HFFc6 (cell line): ENCODE data around the gene FSTL5. TPM values are rescaled to one million over a fixed set of nuclear protein-coding genes. Genes with fewer than 3 reads are reported as not detected.
"Not testable (repeated sequence)": the region's sequence is repeated elsewhere in the genome, so short reads cannot be mapped to it uniquely, and the experiment has no call there.

ENCODE experiments used
- DNase-seq: peaks from one replicate; pipeline ENCODE4 v3.0.0-alpha.2; 2018
- H3K27ac Mint-ChIP-seq: 2 replicates; pipeline ENCODE4 v1.8.0; 2020; ENCODE audit warnings: mild to moderate bottlenecking, mixed read lengths
- H3K27me3 Mint-ChIP-seq: 2 replicates; pipeline ENCODE4 v1.8.0; 2021; ENCODE audit warnings: mild to moderate bottlenecking, moderate library complexity, mixed read lengths; ENCODE audit not compliant: insufficient read depth
- H3K36me3 Mint-ChIP-seq: 2 replicates; pipeline ENCODE4 v1.8.0; 2021; ENCODE audit warnings: low read depth, mixed read lengths
- H3K4me1 Mint-ChIP-seq: 2 replicates; pipeline ENCODE4 v1.8.0; 2020; ENCODE audit warnings: low read depth, mixed read lengths
- H3K4me3 Mint-ChIP-seq: 2 replicates; pipeline ENCODE4 v1.8.0; 2020; ENCODE audit warnings: mild to moderate bottlenecking, moderate library complexity, mixed read lengths
- H3K9me3 Mint-ChIP-seq: 2 replicates; pipeline ENCODE4 v1.8.0; 2020; ENCODE audit warnings: mild to moderate bottlenecking, mixed read lengths
- CTCF ChIP-seq: fragments of 200-600 bp; sonication (generic); IDR thresholded peaks from 2 replicates; pipeline ENCODE4 v1.5.0; 2021; ENCODE audit warnings: antibody characterized with exemption, mild to moderate bottlenecking
- long read RNA-seq: library from polyadenylated mRNA; unstranded; transcript quantifications from one replicate; pipeline ENCODE4 v2.0.0, GENCODE V29; 2019
- total RNA-seq, 6 experiments: library from RNA; stranded (reverse); fragmentation: NEBNext Ultra II Directional; extraction: Animal tissue kit (Norgen Biotek cat#: 25700); gene quantifications; 2 replicates in 1 of 6; 3 replicates in 5 of 6; pipeline ENCODE4 v1.2.3, GENCODE V29; 2021

Gene FSTL5
- total RNA-seq: not detected
- long read RNA-seq: 0 reads

- Mint-ChIP-seq H3K27ac (no peak within 1 kb of the TSS), H3K9me3 (no peaks in the 10 kb centered on the region), H3K36me3 (no peaks in the 10 kb centered on the region), H3K27me3 (no peaks in the 10 kb centered on the region), H3K4me3 (no peak within 1 kb of the TSS), H3K4me1 (no peaks in the 10 kb centered on the region)
- no peak for TF ChIP-seq CTCF
- DNase-seq: no peak
These were observed at the start of gene FSTL5 for GRCh38 chr4:162163892-162164759. Gene FSTL5 (minus strand): TSS chr4:162164000. CDS start chr4:162111396, 52,604 bp downstream.

GRCh38 chr4:162209706-162210105, 45.9 kb upstream of the FSTL5 start:
- no peak for DNase-seq
- Mint-ChIP-seq H3K4me3 (no peak overlapping the region), H3K9me3 (peaks cover 29% of the 10 kb centered on the region), H3K27me3 (no peaks in the 10 kb centered on the region), H3K27ac (no peak overlapping the region), H3K4me1 (no peaks in the 10 kb centered on the region), H3K36me3 (no peaks in the 10 kb centered on the region)
- TF ChIP-seq CTCF: no peak

- H3K4me3 Mint-ChIP-seq, H3K27ac Mint-ChIP-seq, H3K36me3 Mint-ChIP-seq, DNase-seq, H3K4me1 Mint-ChIP-seq, H3K27me3 Mint-ChIP-seq: not testable (repeated sequence)
- H3K9me3 Mint-ChIP-seq: peaks cover 34% of the 10 kb centered on the region
These were observed 39.7 kb upstream of the FSTL5 start for GRCh38 chr4:162203478-162203877.

GRCh38 chr4:162201673-162202072, 37.9 kb upstream of the FSTL5 start:
- H3K36me3 Mint-ChIP-seq: no peaks in the 10 kb centered on the region; the same call in 1 of the 2 replicates
- H3K27ac Mint-ChIP-seq: no peak overlapping the region
- no peaks in the 10 kb centered on the region for H3K4me1 Mint-ChIP-seq
- TF ChIP-seq CTCF: no peak
- no peak overlapping the region for H3K4me3 Mint-ChIP-seq
- H3K9me3 Mint-ChIP-seq: peaks cover 29% of the 10 kb centered on the region
- no peaks in the 10 kb centered on the region for H3K27me3 Mint-ChIP-seq
- DNase-seq: no peak

- no peak for DNase-seq
- Mint-ChIP-seq H3K4me1 (no peaks in the 10 kb centered on the region), H3K4me3 (no peak overlapping the region), H3K9me3 (peaks cover 3% of the 10 kb centered on the region; the same call in 1 of the 2 replicates), H3K36me3 (no peaks in the 10 kb centered on the region), H3K27ac (no peak overlapping the region), H3K27me3 (no peaks in the 10 kb centered on the region; the same call in 1 of the 2 replicates)
- no peak for TF ChIP-seq CTCF
These were observed 6.7 kb upstream of the FSTL5 start for GRCh38 chr4:162170509-162170908.

GRCh38 chr4:162164906-162165510, 1.2 kb upstream of the FSTL5 start:
- Mint-ChIP-seq H3K4me1 (no peaks in the 10 kb centered on the region), H3K27ac (no peak overlapping the region), H3K4me3 (no peak overlapping the region), H3K9me3 (no peaks in the 10 kb centered on the region), H3K36me3 (no peaks in the 10 kb centered on the region), H3K27me3 (no peaks in the 10 kb centered on the region)
- no peak for TF ChIP-seq CTCF
- DNase-seq: no peak
